Measurements from ENCODE around the gene PRR22. TPM values are rescaled to one million over a fixed set of nuclear protein-coding genes. Genes with fewer than 3 reads are reported as not detected.
A peak's percentile ranks its signal among the peaks of the same experiment; 100 is the strongest.

PRR22 gene
- total and polyA plus RNA-seq, 9 of the 15 experiments (the other 6 are each of a cell fraction or from before 2014, with no cell fraction given): 0.03 to 12.0 (median 2.0) TPM; not detected in 1

- TF ChIP-seq RNF219 (CRISPR knock-in tag; IDR thresholded peaks at IDR 0.05): no peak
- peak; percentile 74; the same call in 1 of the 2 replicates for TF ChIP-seq KHSRP (IDR thresholded peaks at IDR 0.05)
- peak in 1 of 2 experiments; percentile 85 for TF ChIP-seq MAZ (CRISPR knock-in tag; conservative IDR thresholded peaks at IDR 0.05 in 1 of 2, IDR thresholded peaks at IDR 0.05 in 1 of 2)
- 0 out of 2 replicates have a peak, but pooled peaks have one; percentile 8 for TF ChIP-seq TEAD4 (IDR thresholded peaks at IDR 0.05; ENCODE audit: low read length)
- no peak for TF ChIP-seq TEAD4 (CRISPR knock-in tag; IDR thresholded peaks at IDR 0.05; ENCODE audit: borderline replicate concordance)
- TF ChIP-seq ZNF511 (CRISPR knock-in tag; IDR thresholded peaks at IDR 0.05): peak; percentile 94
- no peak for TF ChIP-seq NFE2L1 (tag; IDR thresholded peaks at IDR 0.05; ENCODE audit: borderline replicate concordance, low read depth)
- no peak for TF ChIP-seq ZNF121 (CRISPR knock-in tag; conservative IDR thresholded peaks at IDR 0.05)
- TF ChIP-seq BDP1 (IDR thresholded peaks at IDR 0.05; ENCODE audit: insufficient read depth, insufficient read length): no peak
- TF ChIP-seq NR3C1 (CRISPR knock-in tag; IDR thresholded peaks at IDR 0.05): no peak
- TF ChIP-seq GABPB1 (CRISPR knock-in tag; IDR thresholded peaks at IDR 0.05): peak; percentile 99
- no peak for TF ChIP-seq SPI1 (IDR thresholded peaks at IDR 0.05; ENCODE audit: borderline replicate concordance, low read depth, low read length)
- peak; percentile 99 for TF ChIP-seq SAP30 (IDR thresholded peaks at IDR 0.05; ENCODE audit: borderline replicate concordance, insufficient read depth, low read depth, low read length, poor library complexity, severe bottlenecking)
- TF ChIP-seq NFIX (CRISPR knock-in tag; IDR thresholded peaks at IDR 0.05; ENCODE audit: low read depth): no peak
- TF ChIP-seq HDAC8 (tag; IDR thresholded peaks at IDR 0.05): peak; percentile 93
- TF ChIP-seq ZNF444 (CRISPR knock-in tag; IDR thresholded peaks at IDR 0.05): no peak
- TF ChIP-seq NFE2 (IDR thresholded peaks at IDR 0.05; ENCODE audit: low read depth): no peak
- TF ChIP-seq DIDO1 (tag; IDR thresholded peaks at IDR 0.05; ENCODE audit: low read depth): peak; percentile 79
- TF ChIP-seq CHCHD3 (CRISPR knock-in tag; IDR thresholded peaks at IDR 0.05): no peak
- TF ChIP-seq CCNT2 (IDR thresholded peaks at IDR 0.05; ENCODE audit: borderline replicate concordance, extremely low read depth, insufficient read length, low read depth, low read length): no peak
- no peak for TF ChIP-seq BRF1 (IDR thresholded peaks at IDR 0.05; ENCODE audit: borderline replicate concordance, extremely low read depth, insufficient read length)
- TF ChIP-seq BCL6 (CRISPR knock-in tag; IDR thresholded peaks at IDR 0.05): no peak
- no peak for TF ChIP-seq PRMT5 (CRISPR knock-in tag; IDR thresholded peaks at IDR 0.05)
- peak; percentile 98 for TF ChIP-seq USF1 (CRISPR knock-in tag; IDR thresholded peaks at IDR 0.05)
These were observed 6.3 kb upstream of the PRR22 start, which contains the start of gene DUS3L (continued) for GRCh38 chr19:5790559-5791520.

All from K562 (cell line).